Ishikawa (cell line): ENCODE data around the gene CSAD.

Experiments used
- CEBPB ChIP-seq: IDR thresholded peaks from 2 replicates; pipeline ENCODE4 v1.6.1; 2012
- CREB1 ChIP-seq: IDR thresholded peaks from 2 replicates; pipeline ENCODE4 v1.6.1; 2012; ENCODE audit warnings: low read depth
- EP300 ChIP-seq: IDR thresholded peaks from 2 replicates; pipeline ENCODE4 v1.6.1; 2012; ENCODE audit warnings: borderline replicate concordance
- FOXM1 ChIP-seq: IDR thresholded peaks from 2 replicates; pipeline ENCODE4 v1.6.1; 2012; ENCODE audit warnings: low read depth, borderline replicate concordance
- MAX ChIP-seq: IDR thresholded peaks from 2 replicates; pipeline ENCODE4 v1.6.1; 2012
- RAD21 ChIP-seq: IDR thresholded peaks from 2 replicates; pipeline ENCODE4 v1.6.1; 2012; ENCODE audit warnings: low read depth
- REST ChIP-seq: IDR thresholded peaks from 2 replicates; pipeline ENCODE4 v1.6.1; 2012; ENCODE audit warnings: low read depth, mild to moderate bottlenecking
- TAF1 ChIP-seq: IDR thresholded peaks from 2 replicates; pipeline ENCODE4 v1.6.1; 2012; ENCODE audit warnings: low read depth, mild to moderate bottlenecking
- USF1 ChIP-seq: IDR thresholded peaks from 2 replicates; pipeline ENCODE4 v1.6.1; 2012
- YY1 ChIP-seq: IDR thresholded peaks from 2 replicates; pipeline ENCODE4 v1.6.1; 2012; ENCODE audit warnings: low read depth

GRCh38 chr12:53181935-53182334 lies 1.2 kb upstream of the CSAD start:
- TF ChIP-seq YY1: no peak
- no peak for TF ChIP-seq REST
- TF ChIP-seq EP300: no peak
- TF ChIP-seq FOXM1: no peak
- TF ChIP-seq TAF1: no peak
- TF ChIP-seq MAX: no peak
- TF ChIP-seq CEBPB: no peak
- no peak for TF ChIP-seq RAD21
- no peak for TF ChIP-seq CREB1
- TF ChIP-seq USF1: no peak
